Osteoblast (primary cell): ENCODE data around the gene SMARCD2. TPM values are rescaled to one million over a fixed set of nuclear protein-coding genes. Genes with fewer than 3 reads are reported as not detected.

Experiments used
- DNase-seq: peaks from one replicate; pipeline ENCODE4 v3.0.0; 2011; ENCODE audit warnings: low spot score, mixed read lengths; ENCODE audit not compliant: insufficient read length; ENCODE audit errors: missing footprints
- H2AFZ ChIP-seq: 2 replicates; pipeline ENCODE4 v1.6.0; 2011; ENCODE audit warnings: mild to moderate bottlenecking, low read length
- H3K27ac ChIP-seq: 2 replicates; pipeline ENCODE4 v1.5.1; 2011; ENCODE audit warnings: mild to moderate bottlenecking, low read depth, low read length, moderate library complexity
- H3K27me3 ChIP-seq: 2 replicates; pipeline ENCODE4 v1.6.0; 2012; ENCODE audit warnings: mild to moderate bottlenecking, control low read depth, inconsistent platforms, low read length, moderate library complexity; ENCODE audit not compliant: insufficient read depth
- H3K36me3 ChIP-seq: 2 replicates; pipeline ENCODE4 v1.5.1; 2011; ENCODE audit warnings: mild to moderate bottlenecking, low read length, control low read depth, moderate library complexity; ENCODE audit not compliant: insufficient read depth
- H3K4me1 ChIP-seq: 2 replicates; pipeline ENCODE4 v1.5.1; 2011; ENCODE audit warnings: mild to moderate bottlenecking, low read length, control low read depth, moderate library complexity; ENCODE audit not compliant: insufficient read depth
- H3K4me2 ChIP-seq: 2 replicates; pipeline ENCODE4 v1.6.0; 2011; ENCODE audit warnings: mild to moderate bottlenecking, low read length; ENCODE audit not compliant: insufficient read depth
- H3K4me3 ChIP-seq: fragments of 200-600 bp; sonication (generic); 3 replicates; pipeline ENCODE4 v1.5.1; 2012; ENCODE audit warnings: mild to moderate bottlenecking, low read length, inconsistent platforms; ENCODE audit not compliant: insufficient read depth
- H3K79me2 ChIP-seq: 2 replicates; pipeline ENCODE4 v1.6.0; 2012; ENCODE audit warnings: mild to moderate bottlenecking, low read length, control low read depth, inconsistent platforms; ENCODE audit not compliant: insufficient read depth
- H3K9me3 ChIP-seq: 2 replicates; pipeline ENCODE4 v1.5.1; 2011; ENCODE audit warnings: low read depth, low read length, control low read depth
- H4K20me1 ChIP-seq: 2 replicates; pipeline ENCODE4 v1.6.0; 2012; ENCODE audit warnings: mild to moderate bottlenecking, low read length, control low read depth; ENCODE audit not compliant: insufficient read depth
- total RNA-seq: library from RNA; depleted of rRNA; stranded (reverse); fragments of >200 nt; gene quantifications from 2 replicates; pipeline ENCODE4 v1.2.3, GENCODE V29; 2012
- TF ChIP-seq, protein P1 (sequence below): IDR thresholded peaks from 2 replicates; pipeline ENCODE4 v1.5.1; 2011; ENCODE audit warnings: mild to moderate bottlenecking, low read depth, low read length, moderate library complexity; ENCODE audit errors: extremely low read depth

Gene SMARCD2
- total RNA-seq, 1 donor = 53.9 TPM

DNA sequence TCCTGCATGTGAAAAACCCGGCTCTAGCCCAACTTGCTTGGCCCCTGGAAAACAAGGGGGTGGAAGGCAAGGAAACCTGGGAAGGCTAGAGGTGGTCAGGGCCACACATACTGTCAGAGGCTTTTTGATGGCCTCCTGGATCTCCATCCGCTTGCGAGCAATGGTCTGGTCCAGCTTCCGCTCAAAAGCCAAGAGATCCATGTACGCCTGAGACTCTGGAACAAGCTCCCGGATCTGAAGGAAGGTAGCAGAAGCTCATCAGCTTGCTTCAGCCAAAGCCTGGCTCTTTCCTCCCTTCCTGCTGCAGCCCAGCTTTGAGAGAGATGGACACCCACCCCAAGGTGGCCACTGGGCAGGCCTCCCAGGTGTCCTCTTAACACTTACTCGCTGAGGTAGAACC, 5.7 kb downstream of the SMARCD2 start:
- no peak overlapping the region for H3K4me3 ChIP-seq
- no peak overlapping the region for H3K4me2 ChIP-seq
- DNase-seq = no peak
- no peak overlapping the region for H2AFZ ChIP-seq
- TF ChIP-seq, protein P1, sequence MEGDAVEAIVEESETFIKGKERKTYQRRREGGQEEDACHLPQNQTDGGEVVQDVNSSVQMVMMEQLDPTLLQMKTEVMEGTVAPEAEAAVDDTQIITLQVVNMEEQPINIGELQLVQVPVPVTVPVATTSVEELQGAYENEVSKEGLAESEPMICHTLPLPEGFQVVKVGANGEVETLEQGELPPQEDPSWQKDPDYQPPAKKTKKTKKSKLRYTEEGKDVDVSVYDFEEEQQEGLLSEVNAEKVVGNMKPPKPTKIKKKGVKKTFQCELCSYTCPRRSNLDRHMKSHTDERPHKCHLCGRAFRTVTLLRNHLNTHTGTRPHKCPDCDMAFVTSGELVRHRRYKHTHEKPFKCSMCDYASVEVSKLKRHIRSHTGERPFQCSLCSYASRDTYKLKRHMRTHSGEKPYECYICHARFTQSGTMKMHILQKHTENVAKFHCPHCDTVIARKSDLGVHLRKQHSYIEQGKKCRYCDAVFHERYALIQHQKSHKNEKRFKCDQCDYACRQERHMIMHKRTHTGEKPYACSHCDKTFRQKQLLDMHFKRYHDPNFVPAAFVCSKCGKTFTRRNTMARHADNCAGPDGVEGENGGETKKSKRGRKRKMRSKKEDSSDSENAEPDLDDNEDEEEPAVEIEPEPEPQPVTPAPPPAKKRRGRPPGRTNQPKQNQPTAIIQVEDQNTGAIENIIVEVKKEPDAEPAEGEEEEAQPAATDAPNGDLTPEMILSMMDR = no peak
- H3K79me2 ChIP-seq = peaks cover 63% of the 10 kb centered on the region
- no peaks in the 10 kb centered on the region for H3K27me3 ChIP-seq
- H3K4me1 ChIP-seq = peaks cover 29% of the 10 kb centered on the region
- no peak overlapping the region for H3K27ac ChIP-seq
- H4K20me1 ChIP-seq = peaks cover 40% of the 10 kb centered on the region
- no peaks in the 10 kb centered on the region for H3K9me3 ChIP-seq
- peaks cover 43% of the 10 kb centered on the region for H3K36me3 ChIP-seq

DNA sequence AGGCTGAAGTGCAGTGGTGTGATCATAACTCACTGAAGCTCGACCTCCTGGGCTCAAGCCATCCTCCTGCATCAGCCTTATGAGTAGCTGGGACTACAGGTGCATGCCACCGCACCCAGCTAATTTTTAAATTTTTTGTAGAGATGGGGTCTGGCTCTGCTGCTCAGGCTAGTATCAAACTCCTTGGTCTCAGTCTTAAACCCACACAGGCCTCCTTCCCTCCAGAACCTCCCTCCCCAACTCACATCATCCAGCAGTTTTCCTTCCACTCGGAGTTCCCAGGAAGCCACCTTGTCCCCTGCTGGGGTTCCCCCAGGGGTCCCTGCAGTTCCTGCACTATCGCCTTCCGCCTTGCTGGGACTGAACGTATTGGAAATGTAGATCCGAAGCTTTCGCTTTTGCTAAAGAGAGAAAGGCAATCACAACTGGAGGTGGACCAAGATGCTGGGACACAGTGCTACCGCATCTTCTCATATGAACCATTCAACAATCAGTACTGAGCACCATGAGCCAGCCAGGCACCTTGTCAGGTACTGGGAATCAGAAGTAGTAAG, 7.2 kb downstream of the SMARCD2 start:
- H3K27me3 ChIP-seq = no peaks in the 10 kb centered on the region
- H3K4me2 ChIP-seq = no peak overlapping the region
- peaks cover 59% of the 10 kb centered on the region for H3K36me3 ChIP-seq
- DNase-seq = no peak
- H3K4me3 ChIP-seq = no peak overlapping the region
- peaks cover 16% of the 10 kb centered on the region for H3K4me1 ChIP-seq
- TF ChIP-seq, protein P1 = no peak
- no peak overlapping the region for H2AFZ ChIP-seq
- peaks cover 31% of the 10 kb centered on the region for H4K20me1 ChIP-seq
- H3K9me3 ChIP-seq = no peaks in the 10 kb centered on the region
- H3K79me2 ChIP-seq = peaks cover 52% of the 10 kb centered on the region
- H3K27ac ChIP-seq = no peak overlapping the region

DNA sequence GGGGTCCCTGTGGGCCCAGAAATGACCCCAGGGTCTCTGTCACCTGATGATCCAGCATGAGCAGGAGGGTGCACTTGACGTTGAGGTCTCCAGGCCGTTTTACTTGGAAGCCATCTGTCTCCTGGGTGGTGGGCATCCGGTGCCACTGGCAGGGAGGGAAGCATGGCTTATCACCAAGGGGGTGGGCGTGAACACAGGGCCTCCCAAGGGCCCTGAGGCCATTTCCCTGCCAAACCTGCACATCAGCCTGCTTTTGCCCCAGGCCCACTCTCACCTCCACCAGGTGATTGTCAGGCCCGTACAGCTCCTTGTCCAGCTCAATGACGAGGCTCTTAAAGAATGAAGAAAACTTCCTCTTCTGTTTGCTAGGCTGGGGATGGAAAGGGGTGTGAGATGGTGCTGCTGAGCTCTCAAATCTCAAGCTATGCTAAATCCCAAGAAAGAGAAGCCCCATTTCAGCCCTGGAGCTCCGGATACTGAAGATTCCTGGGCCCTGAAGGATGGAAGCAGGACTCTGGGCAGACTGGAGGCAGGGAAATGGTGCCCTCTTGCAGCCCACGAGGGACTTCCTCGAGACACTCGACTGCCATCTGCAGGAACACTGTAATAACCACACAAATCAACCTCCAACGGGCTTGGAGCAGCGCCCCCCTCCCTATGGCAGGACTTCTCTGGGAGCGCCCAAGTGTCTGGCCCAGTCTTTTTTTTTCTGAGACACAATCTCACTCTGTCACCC, 7.9 kb downstream of the SMARCD2 start:
- peaks cover 15% of the 10 kb centered on the region for H3K4me1 ChIP-seq
- TF ChIP-seq, protein P1 = peak; percentile 89
- no peak overlapping the region for H3K4me3 ChIP-seq
- no peak overlapping the region for H2AFZ ChIP-seq
- H4K20me1 ChIP-seq = peaks cover 37% of the 10 kb centered on the region
- peak; percentile 95 for DNase-seq
- H3K9me3 ChIP-seq = no peaks in the 10 kb centered on the region
- no peaks in the 10 kb centered on the region for H3K27me3 ChIP-seq
- H3K79me2 ChIP-seq = peaks cover 52% of the 10 kb centered on the region
- H3K4me2 ChIP-seq = no peak overlapping the region
- peaks cover 65% of the 10 kb centered on the region for H3K36me3 ChIP-seq
- H3K27ac ChIP-seq = no peak overlapping the region

DNA sequence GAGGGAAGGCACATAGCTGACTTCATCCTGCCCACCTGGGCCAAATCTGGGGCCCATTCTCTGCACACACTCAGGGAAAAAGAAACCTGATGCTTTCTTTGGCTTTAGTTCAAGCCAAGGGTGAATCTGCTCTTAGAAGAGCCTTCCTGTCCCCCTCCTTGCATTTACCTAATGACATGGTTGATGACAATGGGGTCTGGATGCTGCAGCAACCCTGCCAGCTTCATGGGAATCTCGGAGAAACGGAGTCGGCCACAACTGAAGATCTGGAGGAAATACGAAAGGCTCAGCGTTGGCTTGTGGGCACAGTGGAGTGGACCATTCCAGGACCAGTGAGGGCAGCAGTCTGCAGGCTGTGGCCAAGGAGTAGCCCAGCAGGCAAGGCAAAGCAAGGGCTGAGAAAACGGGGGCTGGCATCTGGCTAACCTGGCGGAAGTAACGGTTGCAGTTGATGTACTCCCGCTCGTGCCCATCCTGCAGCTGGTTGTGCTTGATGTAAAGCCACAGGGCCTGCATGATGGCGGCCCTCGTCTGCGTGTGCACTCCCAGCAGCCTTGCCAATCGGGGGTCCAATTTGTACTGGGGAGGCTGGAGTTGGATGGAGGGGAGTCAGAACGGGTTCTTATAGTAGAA, 8.6 kb downstream of the SMARCD2 start:
- Histone ChIP-seq H4K20me1 (peaks cover 39% of the 10 kb centered on the region), H3K36me3 (peaks cover 72% of the 10 kb centered on the region), H3K9me3 (no peaks in the 10 kb centered on the region), H3K4me3 (no peak overlapping the region), H3K27me3 (no peaks in the 10 kb centered on the region), H3K4me1 (peaks cover 9% of the 10 kb centered on the region), H3K79me2 (peaks cover 52% of the 10 kb centered on the region), H2AFZ (no peak overlapping the region), H3K4me2 (no peak overlapping the region), H3K27ac (no peak overlapping the region)
- peak; percentile 66 for DNase-seq
- TF ChIP-seq, protein P1 = no peak
